ENCODE results near the gene TCF7L1. TPM values are rescaled to one million over a fixed set of nuclear protein-coding genes. Genes with fewer than 3 reads are reported as not detected.

TCF7L1 gene
- total RNA-seq, 1 donor from 2014 or later, result 7.1 TPM

GRCh38 chr2:85178980-85179411, 45.8 kb downstream of the TCF7L1 start:
- DNase-seq (no peak), ATAC-seq (no peak)
- intact Hi-C loops (cut with micrococcal nuclease), result no loop called here

- DNase-seq, result no peak
- intact Hi-C loops (cut with micrococcal nuclease), result no loop called here
- no peak for ATAC-seq
Measured at GRCh38 chr2:85179541-85179940, 46.3 kb downstream of the TCF7L1 start.

- no peak for DNase-seq
- intact Hi-C loops (cut with micrococcal nuclease), result loop anchor here (10.0 kb wide), 1 partner anchor 64 kb away; no protein-coding TSS in a partner anchor
- ATAC-seq, result no peak
Measured at GRCh38 chr2:85180322-85181133, 47.3 kb downstream of the TCF7L1 start.

- DNase-seq (no peak), ATAC-seq (peak; percentile 41)
- intact Hi-C loops (cut with micrococcal nuclease), result loop anchor here (10.0 kb wide), 1 partner anchor 64 kb away; no protein-coding TSS in a partner anchor
Measured at GRCh38 chr2:85181134-85181631, 48.0 kb downstream of the TCF7L1 start.

- ATAC-seq (peak; percentile 48), DNase-seq (no peak)
- intact Hi-C loops (cut with micrococcal nuclease), result loop anchor here (10.0 kb wide), 1 partner anchor 63 kb away; no protein-coding TSS in a partner anchor
Measured at GRCh38 chr2:85181844-85182456, 48.8 kb downstream of the TCF7L1 start.

- intact Hi-C loops (cut with micrococcal nuclease), result loop anchor here (10.0 kb wide), 1 partner anchor 62 kb away; no protein-coding TSS in a partner anchor
- ATAC-seq, result no peak
- DNase-seq, result no peak
Measured at GRCh38 chr2:85183076-85183475, 49.9 kb downstream of the TCF7L1 start.

- intact Hi-C loops (cut with micrococcal nuclease), result loop anchor here (10.0 kb wide), 1 partner anchor 61 kb away; no protein-coding TSS in a partner anchor
- no peak for DNase-seq
- no peak for ATAC-seq
Measured at GRCh38 chr2:85183479-85183878, 50.3 kb downstream of the TCF7L1 start.

GRCh38 chr2:85184231-85184630, 51.0 kb downstream of the TCF7L1 start:
- DNase-seq, result no peak
- intact Hi-C loops (cut with micrococcal nuclease), result loop anchor here (10.0 kb wide), 1 partner anchor 61 kb away; no protein-coding TSS in a partner anchor

GRCh38 chr2:85184990-85185389, 51.8 kb downstream of the TCF7L1 start:
- intact Hi-C loops (cut with micrococcal nuclease), result loop anchor here (10.0 kb wide), 1 partner anchor 60 kb away; no protein-coding TSS in a partner anchor
- ATAC-seq (no peak), DNase-seq (no peak)

More at GRCh38 chr2:85184231-85184630, 51.0 kb downstream of the TCF7L1 start:
- ATAC-seq, result no peak

GRCh38 chr2:85185431-85185940, 52.3 kb downstream of the TCF7L1 start:
- intact Hi-C loops (cut with micrococcal nuclease), result loop anchor here (10.0 kb wide), 1 partner anchor 59 kb away; no protein-coding TSS in a partner anchor
- ATAC-seq (no peak), DNase-seq (no peak)

GRCh38 chr2:85187069-85187468, 53.9 kb downstream of the TCF7L1 start:
- ATAC-seq (no peak), DNase-seq (no peak)
- intact Hi-C loops (cut with micrococcal nuclease), result loop anchor here (10.0 kb wide), 1 partner anchor 58 kb away; no protein-coding TSS in a partner anchor

- ATAC-seq (no peak), DNase-seq (no peak)
- intact Hi-C loops (cut with micrococcal nuclease), result loop anchor here (10.0 kb wide), 1 partner anchor 56 kb away; no protein-coding TSS in a partner anchor
Measured at GRCh38 chr2:85188852-85189251, 55.7 kb downstream of the TCF7L1 start.

- DNase-seq (no peak), ATAC-seq (no peak)
- intact Hi-C loops (cut with micrococcal nuclease), result loop anchor here (10.0 kb wide), 1 partner anchor 55 kb away; no protein-coding TSS in a partner anchor
Measured at GRCh38 chr2:85189606-85190270, 56.5 kb downstream of the TCF7L1 start.

GRCh38 chr2:85191157-85191556, 58.0 kb downstream of the TCF7L1 start:
- ATAC-seq, result peak; percentile 91

GRCh38 chr2:85194780-85195480, 61.7 kb downstream of the TCF7L1 start:
- DNase-seq, result no peak
- intact Hi-C loops (cut with micrococcal nuclease), result no loop called here
- ATAC-seq, result no peak

More at GRCh38 chr2:85191157-85191556, 58.0 kb downstream of the TCF7L1 start:
- intact Hi-C loops (cut with micrococcal nuclease), result no loop called here
- peak; percentile 45 for DNase-seq

- ATAC-seq (peak; percentile 37), DNase-seq (no peak)
- intact Hi-C loops (cut with micrococcal nuclease), result no loop called here
Measured at GRCh38 chr2:85195956-85196355, 62.8 kb downstream of the TCF7L1 start.

- DNase-seq, result no peak
- peak; percentile 70 for ATAC-seq
- intact Hi-C loops (cut with micrococcal nuclease), result no loop called here
Measured at GRCh38 chr2:85199698-85200097, 66.5 kb downstream of the TCF7L1 start.

GRCh38 chr2:85209887-85210286, 76.7 kb downstream of the TCF7L1 start:
- intact Hi-C loops (cut with micrococcal nuclease), result no loop called here
- ATAC-seq, result no peak
- DNase-seq, result no peak
